NCI-H2196 treated with DMSO at 0.1 percent for 48 hours (cell line): ENCODE data around the gene ZNF414.

Experiments
- DNase-seq: peaks from one replicate; lab custom pipeline; 2025; ENCODE audit not compliant: unreplicated experiment; lab: John Stamatoyannopoulos, UW

Gene ZNF414

DNA sequence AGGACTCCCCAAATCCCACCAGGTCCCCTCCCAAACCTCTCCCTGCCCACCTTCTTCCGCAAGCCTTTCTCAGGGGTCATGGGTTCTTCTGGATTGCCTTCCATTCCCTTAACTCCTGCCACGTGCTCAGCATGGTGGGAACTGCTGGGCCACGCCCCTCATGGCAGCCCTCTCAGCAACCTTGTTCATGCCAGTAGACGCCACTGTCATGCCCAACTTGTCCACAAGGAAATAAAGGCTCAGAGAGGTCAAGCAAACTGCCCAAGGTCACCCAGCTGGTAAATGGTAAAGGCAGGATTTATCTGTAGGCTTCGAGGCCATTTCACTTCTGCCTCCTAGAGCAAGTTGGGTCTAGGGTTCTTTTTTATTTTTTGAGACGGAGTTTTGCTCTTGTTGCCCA, 22.4 kb downstream of the ZNF414 start:
- no peak for DNase-seq

GRCh38 chr19:8490873-8491272, 23.1 kb downstream of the ZNF414 start:
- DNase-seq = no peak

DNA sequence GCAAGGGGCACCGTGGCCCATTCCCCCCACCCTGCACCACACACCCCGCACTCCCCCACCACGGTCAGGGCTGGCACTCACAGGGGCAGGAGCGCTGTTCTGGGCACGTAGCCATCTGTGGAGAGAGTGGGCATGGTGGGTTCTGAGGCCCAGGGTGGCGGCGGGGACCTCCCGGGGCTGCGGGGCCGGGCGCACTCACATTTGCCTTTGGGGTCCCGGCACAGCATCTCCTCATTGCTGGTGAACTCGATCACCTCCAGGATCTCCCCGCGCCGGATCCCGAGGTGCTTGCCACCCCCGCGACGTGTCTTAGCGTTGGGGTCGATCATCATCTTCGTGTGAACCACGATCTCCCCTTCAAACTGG, 23.6 kb downstream of the ZNF414 start:
- DNase-seq = no peak

DNA sequence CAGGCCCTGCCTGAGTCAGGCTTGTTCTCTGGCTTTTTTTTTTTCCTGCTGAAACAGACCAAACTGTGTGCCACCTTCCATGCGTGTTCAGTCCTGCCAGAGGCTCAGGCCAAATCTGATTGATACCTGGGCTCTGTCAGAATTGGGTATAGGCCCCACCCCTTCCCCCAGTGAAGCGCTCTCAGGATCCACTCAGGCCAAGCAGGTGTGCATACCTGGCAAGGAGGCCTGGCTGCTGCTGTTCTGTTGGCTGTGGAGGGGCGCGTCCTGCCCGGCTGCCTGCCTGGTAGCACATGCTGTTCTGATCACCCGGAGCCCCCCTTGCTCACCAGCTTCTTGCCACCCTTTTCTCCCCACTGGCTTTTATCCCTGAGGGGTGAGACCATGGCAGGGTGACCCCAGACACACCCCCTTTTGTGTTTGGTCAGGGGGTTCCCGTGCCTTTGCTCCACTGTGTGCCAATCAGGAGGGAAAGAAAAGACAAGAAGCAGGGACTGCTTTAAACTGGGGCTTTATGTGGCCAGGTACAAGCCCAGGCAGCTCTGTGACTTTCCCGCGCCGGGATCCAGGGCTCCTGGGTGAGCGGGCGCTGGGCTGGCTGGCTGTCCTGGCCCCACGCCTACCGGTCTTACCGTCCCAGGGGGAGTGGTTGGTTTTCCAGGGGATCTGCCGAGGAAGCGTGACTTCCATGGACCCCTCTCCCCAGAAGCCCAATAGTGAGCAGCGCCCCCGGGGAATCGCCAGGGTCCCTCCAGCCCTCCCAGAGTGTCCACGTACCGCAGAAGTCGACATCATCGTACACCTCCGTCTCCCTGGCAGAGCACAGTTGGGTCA, 24.2 kb downstream of the ZNF414 start:
- no peak for DNase-seq

GRCh38 chr19:8488365-8488764, 25.6 kb downstream of the ZNF414 start:
- no peak for DNase-seq

GRCh38 chr19:8487137-8487851, 26.7 kb downstream of the ZNF414 start:
- no peak for DNase-seq

DNA sequence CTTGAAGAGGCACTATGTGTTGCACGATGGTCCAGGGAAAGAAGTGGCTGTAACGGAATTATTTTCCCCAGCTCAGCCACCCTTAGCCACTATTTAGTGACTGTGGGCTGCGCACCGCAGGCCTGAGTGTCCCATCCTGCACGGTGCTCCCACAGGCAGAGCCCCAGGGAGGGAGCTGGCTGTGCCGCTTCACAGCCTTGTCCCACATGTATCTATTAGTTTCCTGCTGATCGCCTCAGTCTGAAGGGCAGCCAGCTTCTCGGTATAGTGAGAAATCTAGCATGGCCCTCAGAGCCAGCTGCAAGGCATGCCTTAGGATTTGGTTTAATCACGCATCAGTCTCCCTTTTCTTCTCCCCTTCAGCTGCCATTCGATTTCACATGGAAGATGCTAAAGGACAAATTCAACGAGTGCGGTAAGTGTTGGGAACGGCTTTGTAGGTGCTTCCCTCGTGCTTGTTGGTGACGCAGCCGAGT, 27.3 kb downstream of the ZNF414 start:
- no peak for DNase-seq

GRCh38 chr19:8485561-8486371, 28.2 kb downstream of the ZNF414 start:
- no peak for DNase-seq

- no peak for DNase-seq
These were observed 29.6 kb downstream of the ZNF414 start for GRCh38 chr19:8484331-8484894.

- DNase-seq = no peak
These were observed 30.8 kb downstream of the ZNF414 start for GRCh38 chr19:8483165-8483564.

GRCh38 chr19:8482696-8483095, 31.3 kb downstream of the ZNF414 start:
- no peak for DNase-seq

- no peak for DNase-seq
These were observed 32.4 kb downstream of the ZNF414 start for GRCh38 chr19:8481616-8482015.

DNA sequence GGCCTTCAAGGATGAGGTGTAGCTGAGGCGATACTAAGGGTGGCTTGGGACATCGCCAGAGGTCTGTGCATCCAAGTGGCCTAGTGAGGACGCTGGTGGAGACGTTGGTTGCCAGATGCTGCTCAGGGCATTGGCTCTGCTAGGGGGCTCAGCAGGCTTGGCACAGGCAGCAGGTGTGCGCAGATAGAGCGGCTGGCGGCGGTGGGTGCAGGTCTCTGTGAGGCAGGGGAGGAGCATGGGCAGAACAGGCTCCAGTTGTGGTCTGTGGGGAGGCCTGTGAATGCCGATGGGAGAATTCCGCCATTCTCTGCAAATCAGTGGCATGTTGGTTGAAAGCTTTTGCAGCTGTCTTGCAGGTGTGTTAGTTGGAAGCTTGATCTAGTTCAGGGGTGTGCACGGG, 32.8 kb downstream of the ZNF414 start:
- DNase-seq = no peak

DNA sequence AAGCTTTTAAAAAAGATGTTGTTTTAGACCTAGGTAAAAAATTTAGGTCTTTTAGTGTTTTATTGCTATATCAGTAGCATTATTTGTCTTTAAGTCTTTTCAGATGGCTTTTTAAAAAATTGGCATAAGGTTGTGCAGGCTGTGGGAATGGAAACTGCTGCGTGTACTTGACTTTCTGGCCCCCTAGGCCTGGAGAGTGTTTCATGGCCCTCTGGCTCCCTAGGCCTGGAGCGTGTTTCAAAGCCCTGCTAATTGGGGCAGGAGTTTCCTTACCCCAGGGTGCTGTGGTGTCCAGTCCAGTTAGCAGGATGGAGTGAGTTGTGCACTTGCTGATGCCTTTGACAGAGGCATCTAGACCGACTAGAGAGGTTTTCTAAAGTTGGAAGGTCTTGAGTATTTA, 35.4 kb downstream of the ZNF414 start:
- DNase-seq = no peak

GRCh38 chr19:8477889-8478288, 36.1 kb downstream of the ZNF414 start:
- no peak for DNase-seq

- DNase-seq = no peak
These were observed 37.4 kb downstream of the ZNF414 start for GRCh38 chr19:8476524-8476923.

- no peak for DNase-seq
These were observed 39.0 kb downstream of the ZNF414 start for GRCh38 chr19:8475005-8475404.

DNA sequence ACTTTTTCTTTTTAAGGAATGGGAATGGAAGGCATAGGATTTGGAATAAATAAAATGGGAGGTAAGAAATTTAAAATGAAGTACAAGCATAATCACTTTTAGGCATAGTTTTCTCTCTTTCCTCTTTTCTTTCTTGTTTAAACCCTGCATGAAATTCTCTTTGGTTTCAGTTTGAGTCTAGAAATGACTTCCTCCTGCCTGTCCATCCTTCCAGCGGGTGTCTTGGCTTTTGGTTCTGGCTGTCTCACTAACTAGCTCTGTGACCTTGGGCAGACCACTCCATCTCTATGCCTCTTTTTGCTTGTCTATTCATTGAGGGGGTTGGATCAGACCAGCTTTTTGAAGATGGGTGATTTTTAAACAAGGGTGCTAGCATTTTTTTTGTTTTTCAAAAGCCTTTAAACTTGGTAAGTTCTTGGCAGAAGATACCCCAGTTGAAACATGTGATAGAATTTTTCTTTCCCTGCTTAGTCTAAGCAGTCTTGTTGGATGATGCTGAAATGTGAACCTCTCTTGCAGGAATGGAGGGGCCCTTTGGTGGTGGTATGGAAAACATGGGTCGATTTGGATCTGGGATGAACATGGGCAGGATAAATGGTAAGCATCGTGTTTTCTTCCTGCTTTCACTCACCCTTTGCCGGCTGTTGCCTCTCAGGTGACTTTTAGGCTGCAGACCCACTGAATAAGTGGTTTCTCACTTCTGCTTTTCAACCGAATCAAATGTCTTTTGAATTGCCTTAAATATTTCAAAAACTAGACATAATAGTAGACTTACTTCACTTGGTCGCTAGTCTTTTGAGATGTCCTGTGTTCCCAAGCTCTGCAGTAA, 40.1 kb downstream of the ZNF414 start:
- no peak for DNase-seq

- no peak for DNase-seq
These were observed 44.2 kb downstream of the ZNF414 start for GRCh38 chr19:8469613-8470368.
